RPMI7951 (cell line): ENCODE measurements around the gene LRIG1. TPM values are rescaled to one million over a fixed set of nuclear protein-coding genes. Genes with fewer than 3 reads are reported as not detected.

ENCODE experiments used
- DNase-seq: peaks from one replicate; pipeline ENCODE4 v3.0.0-alpha.2; 2012; ENCODE audit warnings: low read depth
- total RNA-seq: library from RNA; depleted of rRNA; stranded (reverse); fragments of >200 nt; shearing (Covaris generic); gene quantifications from 2 replicates; pipeline ENCODE4 v1.2.3, GENCODE V29; 2014

LRIG1 gene
- total RNA-seq, 1 experiment from 2014 or later: 56.7 TPM

DNA sequence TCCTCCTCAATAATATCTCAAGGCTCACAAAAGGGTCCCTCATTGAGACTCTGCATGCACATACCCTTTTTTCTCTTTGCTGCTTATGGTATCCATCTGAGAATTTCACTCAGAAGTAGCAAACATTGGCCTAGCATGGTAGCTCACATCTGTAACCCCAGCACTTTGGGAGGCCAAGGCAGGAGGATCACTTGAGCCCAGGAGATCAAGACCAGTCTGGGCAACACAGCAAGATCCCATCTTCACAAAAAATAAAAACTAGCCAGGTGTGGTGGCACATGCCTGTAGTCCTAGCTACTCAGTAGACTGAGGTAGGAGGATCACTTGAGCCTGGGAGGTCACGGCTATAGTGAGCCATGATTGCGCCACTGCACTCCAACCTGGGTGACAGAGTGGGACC lies 11.7 kb downstream of the LRIG1 start:
- no peak for DNase-seq

GRCh38 chr3:66488492-66488891 lies 12.3 kb downstream of the LRIG1 start:
- DNase-seq: no peak

DNA sequence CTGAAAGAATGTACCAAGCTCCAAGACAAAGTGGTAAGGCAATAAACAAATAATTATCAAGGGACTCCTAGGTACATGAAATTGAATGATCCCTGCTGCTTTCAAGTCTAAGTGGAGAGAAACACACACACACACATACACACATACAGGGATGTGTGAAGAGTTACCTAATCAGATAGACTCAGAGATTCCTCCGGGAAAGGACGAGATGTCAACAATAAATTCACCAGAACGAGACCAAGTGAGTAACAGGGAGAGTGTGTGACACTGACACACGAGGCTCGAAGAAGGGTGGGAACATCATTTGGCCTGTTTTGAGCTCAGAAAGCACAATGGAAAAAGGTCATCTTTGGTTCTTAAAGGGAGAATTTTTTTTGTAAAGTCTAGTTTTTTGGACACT lies 13.4 kb downstream of the LRIG1 start:
- peak; percentile 71 for DNase-seq

DNA sequence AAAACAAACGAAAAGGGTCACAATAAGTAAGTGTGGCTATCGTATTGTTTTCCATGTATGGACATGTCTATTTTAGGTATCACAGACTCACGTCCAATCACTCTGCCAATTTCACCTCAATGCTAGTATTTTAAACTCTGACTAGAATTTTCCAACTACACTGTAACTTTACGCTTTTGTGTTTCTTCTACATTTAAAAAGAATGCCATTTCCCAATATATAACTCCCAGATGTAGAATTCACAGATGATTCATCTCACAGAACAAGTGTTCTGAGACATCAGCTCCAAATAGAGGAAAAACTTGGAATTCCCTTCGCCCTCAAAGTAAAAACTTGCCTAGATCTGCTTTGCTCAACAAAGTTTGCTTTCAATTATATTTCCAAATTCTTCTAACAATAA lies 14.2 kb downstream of the LRIG1 start:
- peak; percentile 81 for DNase-seq

- DNase-seq: peak; percentile 71
Measured at GRCh38 chr3:66486202-66486601, 14.6 kb downstream of the LRIG1 start.

- peak; percentile 83 for DNase-seq
Measured at GRCh38 chr3:66485291-66485968, 15.4 kb downstream of the LRIG1 start.

GRCh38 chr3:66484106-66484844 lies 16.5 kb downstream of the LRIG1 start:
- DNase-seq: no peak

DNA sequence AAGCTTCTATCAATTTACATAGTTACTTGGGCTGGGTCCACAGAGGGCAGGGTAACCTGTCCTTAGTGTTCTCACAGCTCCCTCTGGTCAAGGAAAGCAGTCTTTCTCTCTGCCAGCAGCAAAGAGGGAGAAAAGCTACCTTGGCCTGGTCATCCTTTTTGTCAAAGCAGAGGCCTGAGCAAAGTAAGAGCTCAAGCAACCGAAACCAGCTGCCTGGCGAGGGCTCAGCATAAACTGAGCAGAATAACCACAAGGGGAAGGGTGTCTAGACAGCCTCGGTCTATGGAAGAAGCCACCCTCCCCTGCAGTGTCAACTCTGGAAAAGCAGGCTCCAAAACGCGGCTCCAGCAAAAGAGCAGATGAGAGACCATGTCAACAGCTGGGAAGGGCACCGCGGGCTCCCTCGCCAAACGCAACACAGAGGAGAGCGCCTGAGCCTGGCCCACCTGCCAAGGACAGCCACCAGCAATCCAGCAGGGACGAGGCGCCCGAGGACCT lies 17.4 kb downstream of the LRIG1 start:
- peak; percentile 81 for DNase-seq

DNA sequence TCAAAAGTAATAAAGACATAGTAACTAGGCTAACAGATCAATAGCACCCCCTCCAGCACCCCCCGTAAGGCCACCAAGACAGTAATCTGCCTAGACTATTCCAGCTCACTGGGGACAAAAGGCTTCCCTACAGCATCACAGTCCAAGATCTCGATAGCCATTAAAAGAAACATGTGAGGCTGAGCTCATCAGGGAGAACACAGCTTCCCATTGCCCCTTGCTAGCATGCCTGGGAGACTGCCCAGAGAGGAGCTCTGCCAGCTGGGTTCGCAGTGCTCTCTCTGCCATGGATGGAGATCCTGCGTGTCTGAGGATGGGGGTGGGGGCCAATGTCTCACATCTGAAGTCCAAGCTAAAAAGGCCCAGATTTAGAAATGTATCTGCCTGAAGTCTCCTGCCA lies 17.8 kb downstream of the LRIG1 start:
- peak; percentile 81 for DNase-seq

- DNase-seq: no peak
Measured at GRCh38 chr3:66482018-66482404, 18.8 kb downstream of the LRIG1 start.

GRCh38 chr3:66481071-66482017 lies 19.5 kb downstream of the LRIG1 start:
- DNase-seq: peak; percentile 44

- peak; percentile 94 for DNase-seq
Measured at GRCh38 chr3:66480666-66481065, 20.2 kb downstream of the LRIG1 start.

DNA sequence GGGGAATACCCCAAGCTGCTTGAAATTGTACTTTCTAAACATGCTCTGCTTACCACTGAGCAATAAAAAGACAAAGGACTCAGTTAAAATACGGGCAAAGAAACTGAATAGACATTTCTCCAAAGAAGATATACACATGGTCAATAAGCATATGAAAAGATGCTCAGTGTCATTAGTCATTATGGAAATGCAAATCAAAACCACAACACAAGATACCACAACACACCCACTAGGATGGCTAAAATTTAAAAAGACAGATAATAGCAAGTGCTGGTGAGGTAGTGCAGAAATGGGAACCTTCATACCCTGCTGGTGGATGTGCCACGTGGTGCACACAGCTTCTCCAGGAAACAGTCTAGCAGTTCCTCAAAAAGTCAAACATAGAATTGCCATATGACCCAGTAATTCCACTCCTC lies 21.3 kb downstream of the LRIG1 start:
- no peak for DNase-seq

GRCh38 chr3:66478960-66479359 lies 21.9 kb downstream of the LRIG1 start:
- no peak for DNase-seq

DNA sequence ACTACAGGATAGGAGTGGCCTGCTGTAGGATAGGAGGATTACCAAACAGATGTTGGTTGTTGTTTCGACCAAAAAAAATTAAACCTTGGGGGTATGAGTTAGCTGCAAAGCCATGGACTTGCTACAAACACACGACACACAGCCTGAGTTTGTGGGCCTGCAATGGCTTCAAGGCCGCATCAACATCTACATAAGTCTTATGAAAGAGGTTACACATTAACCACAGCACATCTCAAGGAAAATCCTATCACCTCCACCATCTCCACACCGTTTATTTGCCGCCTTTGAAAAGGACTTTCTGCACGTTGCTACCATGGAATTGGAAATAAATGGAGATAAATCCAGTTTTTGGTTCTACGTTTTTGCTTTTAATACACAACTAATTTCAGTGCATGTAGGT lies 23.0 kb downstream of the LRIG1 start:
- DNase-seq: no peak

GRCh38 chr3:66476852-66477381 lies 23.9 kb downstream of the LRIG1 start:
- DNase-seq: peak; percentile 76

DNA sequence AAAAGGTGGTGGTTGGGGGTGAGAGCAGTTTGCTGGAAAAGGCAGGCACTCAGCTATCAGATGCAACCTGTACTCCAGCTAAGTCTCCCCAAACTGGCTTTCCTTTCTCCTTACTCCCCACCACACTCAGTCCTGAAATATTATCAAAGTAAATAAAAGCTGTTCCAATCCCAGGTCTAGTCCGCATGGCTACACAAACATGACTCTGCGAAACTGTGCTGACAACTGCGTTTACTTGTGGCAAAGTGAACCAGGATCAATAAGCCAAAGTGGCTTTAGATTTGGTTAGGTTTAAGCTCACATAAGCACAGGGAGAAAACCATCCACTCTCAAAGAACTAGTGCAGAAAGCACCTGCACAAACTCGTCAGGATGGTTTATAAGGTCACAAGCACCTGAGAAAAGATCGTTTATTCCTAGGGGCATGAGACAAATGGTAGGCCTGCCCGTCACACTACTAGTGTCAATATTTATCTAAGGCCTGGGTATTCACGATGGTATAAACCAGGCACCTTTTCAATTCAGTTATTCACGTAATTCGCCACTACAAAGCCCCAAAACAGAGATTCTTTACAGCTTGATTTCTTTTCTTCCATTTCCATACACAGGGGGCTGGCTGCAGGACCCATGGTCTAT lies 25.3 kb downstream of the LRIG1 start:
- no peak for DNase-seq

- peak; percentile 90 for DNase-seq
Measured at GRCh38 chr3:66473692-66474091, 27.1 kb downstream of the LRIG1 start.

- no peak for DNase-seq
Measured at GRCh38 chr3:66473181-66473580, 27.6 kb downstream of the LRIG1 start.

DNA sequence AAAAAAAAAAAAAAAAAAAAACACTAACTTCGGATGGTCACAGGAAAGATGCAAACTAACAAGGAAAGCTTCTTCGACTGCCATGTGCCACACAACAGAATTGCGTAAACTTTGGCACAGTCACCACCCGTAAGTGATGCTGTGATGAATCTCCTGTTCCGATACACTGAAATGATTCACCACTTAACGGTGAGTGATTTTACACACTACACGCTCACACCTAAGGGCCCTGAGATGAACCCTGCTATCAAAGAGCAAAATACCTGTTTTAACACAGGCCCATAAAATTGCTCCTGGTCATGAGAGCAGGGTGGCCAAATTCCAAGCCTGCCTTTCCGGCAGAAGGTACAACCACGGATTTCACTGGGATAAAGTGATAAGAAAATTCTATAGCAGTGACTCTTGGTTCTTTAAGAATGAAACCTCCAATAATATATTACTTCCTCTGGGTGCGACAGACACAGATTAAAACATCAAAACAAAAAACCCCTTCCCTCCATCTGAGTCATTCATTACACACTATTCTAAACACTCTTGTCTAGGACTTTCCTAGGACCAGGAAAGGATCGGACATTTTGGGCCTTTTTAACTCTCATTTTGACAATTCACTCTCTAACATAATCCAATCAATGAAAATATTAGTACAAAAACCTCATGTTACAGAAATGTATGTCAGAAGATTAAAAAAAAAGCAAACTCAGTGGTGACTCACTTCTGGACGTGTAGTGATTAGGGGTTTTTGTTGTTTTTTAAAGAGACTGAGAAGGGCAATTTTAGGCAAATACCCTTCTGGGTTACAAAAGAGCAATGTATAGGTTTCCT lies 28.3 kb downstream of the LRIG1 start:
- peak; percentile 87 for DNase-seq
